Measurements from ENCODE around the gene GNG14. TPM values are rescaled to one million over a fixed set of nuclear protein-coding genes. Genes with fewer than 3 reads are reported as not detected.
A peak's percentile ranks its signal among the peaks of the same experiment; 100 is the strongest.

The GNG14 gene
- total and polyA plus RNA-seq, 2 of the 13 experiments (the other 11 are each of a cell fraction or from before 2014, with no cell fraction given) = not detected

- TF ChIP-seq TRIM22 (IDR thresholded peaks at IDR 0.05) (no peak), ZNF225 (CRISPR knock-in tag; IDR thresholded peaks at IDR 0.05) (no peak), SOX5 (CRISPR knock-in tag; IDR thresholded peaks at IDR 0.05; ENCODE audit: borderline replicate concordance) (no peak), ZNF264 (CRISPR knock-in tag; IDR thresholded peaks at IDR 0.05) (no peak), RERE (CRISPR knock-in tag; IDR thresholded peaks at IDR 0.05; ENCODE audit: low read depth) (no peak), MYNN (CRISPR knock-in tag; IDR thresholded peaks at IDR 0.05; ENCODE audit: low read depth) (no peak), ZNF577 (CRISPR knock-in tag; IDR thresholded peaks at IDR 0.05; ENCODE audit: borderline replicate concordance, low read depth) (no peak), FIP1L1 (IDR thresholded peaks at IDR 0.05; ENCODE audit: borderline replicate concordance, insufficient read depth, low read depth, low read length) (no peak), ZNF546 (CRISPR knock-in tag; conservative IDR thresholded peaks at IDR 0.05) (no peak), ZKSCAN5 (CRISPR knock-in tag; IDR thresholded peaks at IDR 0.05) (no peak), ARID3A (IDR thresholded peaks at IDR 0.05; ENCODE audit: low read depth, low read length) (no peak), ARHGAP35 (CRISPR knock-in tag; IDR thresholded peaks at IDR 0.05; ENCODE audit: borderline replicate concordance) (no peak), RCOR2 (CRISPR knock-in tag; IDR thresholded peaks at IDR 0.05) (no peak), ZNF841 (CRISPR knock-in tag; IDR thresholded peaks at IDR 0.05; ENCODE audit: borderline replicate concordance) (no peak), TEAD3 (CRISPR knock-in tag; optimal IDR thresholded peaks at IDR 0.05; ENCODE audit: borderline replicate concordance) (peak; percentile 13), NCOR1 (IDR thresholded peaks at IDR 0.05; ENCODE audit: borderline replicate concordance, low read length) (no peak), GABPB1 (CRISPR knock-in tag; IDR thresholded peaks at IDR 0.05) (peak; percentile 69; the same call in 1 of the 2 replicates), NCOA2 (CRISPR knock-in tag; IDR thresholded peaks at IDR 0.05) (no peak), MAZ (IDR thresholded peaks at IDR 0.05; ENCODE audit: borderline replicate concordance, low read depth, low read length) (no peak), MAZ (CRISPR knock-in tag; IDR thresholded peaks at IDR 0.05; ENCODE audit: low read depth) (peak; percentile 25; the same call in 1 of the 2 replicates), GATAD2A (CRISPR knock-in tag; IDR thresholded peaks at IDR 0.05) (no peak), SMARCC2 (IDR thresholded peaks at IDR 0.05) (no peak), ZKSCAN1 (IDR thresholded peaks at IDR 0.05; ENCODE audit: low read length) (no peak)
Measured at GRCh38 chr19:12666265-12667048, 21.3 kb upstream of the GNG14 start, which contains the start of the genes MAN2B1 and WDR83 (continued).
